HG03558 (cell line): ENCODE data around the gene PTPRN2.
"Not testable (repeated sequence)": the region's sequence is repeated elsewhere in the genome, so short reads cannot be mapped to it uniquely, and the experiment has no call there.

Experiments
- ATAC-seq: cut with Tn5 transposase; IDR thresholded peaks from one replicate; pipeline ENCODE4 v1.9.1; 2021; ENCODE audit warnings: moderate number of reproducible peaks; ENCODE audit not compliant: unreplicated experiment; ENCODE audit errors: extremely low read depth

Gene PTPRN2

GRCh38 chr7:157709531-157710251 lies 877.9 kb downstream of the PTPRN2 start:
- no peak for ATAC-seq

- no peak for ATAC-seq
Measured at GRCh38 chr7:157708919-157709295, 878.7 kb downstream of the PTPRN2 start.

GRCh38 chr7:157707983-157708918 lies 879.4 kb downstream of the PTPRN2 start:
- no peak for ATAC-seq

- no peak for ATAC-seq
Measured at GRCh38 chr7:157704365-157704764, 883.3 kb downstream of the PTPRN2 start.

- no peak for ATAC-seq
Measured at GRCh38 chr7:157703534-157704195, 884.0 kb downstream of the PTPRN2 start.

GRCh38 chr7:157703131-157703530 lies 884.5 kb downstream of the PTPRN2 start:
- no peak for ATAC-seq

- ATAC-seq = no peak
Measured at GRCh38 chr7:157702311-157703023, 885.2 kb downstream of the PTPRN2 start.

- ATAC-seq = not testable (repeated sequence)
Measured at GRCh38 chr7:157701395-157702180, 886.0 kb downstream of the PTPRN2 start.

GRCh38 chr7:157700231-157701005 lies 887.2 kb downstream of the PTPRN2 start:
- no peak for ATAC-seq

GRCh38 chr7:157699357-157700013 lies 888.1 kb downstream of the PTPRN2 start:
- ATAC-seq = no peak

- ATAC-seq = not testable (repeated sequence)
Measured at GRCh38 chr7:157697287-157697686, 890.3 kb downstream of the PTPRN2 start.

GRCh38 chr7:157695609-157696008 lies 892.0 kb downstream of the PTPRN2 start:
- not testable (repeated sequence) for ATAC-seq

- ATAC-seq = no peak
Measured at GRCh38 chr7:157694376-157694665, 893.3 kb downstream of the PTPRN2 start.

GRCh38 chr7:157693521-157694375 lies 893.9 kb downstream of the PTPRN2 start:
- no peak for ATAC-seq

- ATAC-seq = no peak
Measured at GRCh38 chr7:157693071-157693520, 894.5 kb downstream of the PTPRN2 start.

- ATAC-seq = no peak
Measured at GRCh38 chr7:157692460-157693011, 895.1 kb downstream of the PTPRN2 start.
